Retinal pigment epithelial cell (primary cell): ENCODE measurements around the gene DAPK2.

Experiments used
- DNase-seq: peaks from one replicate; pipeline ENCODE4 v3.0.0-alpha.2; 2010; ENCODE audit warnings: low read depth
- H3K4me3 ChIP-seq: 2 replicates; pipeline ENCODE4 v1.5.1; 2011; ENCODE audit warnings: mild to moderate bottlenecking, low read length, control low read depth, moderate library complexity
- TF ChIP-seq, protein P1 (sequence below): conservative IDR thresholded peaks from 2 replicates; pipeline ENCODE4 v1.5.1; 2011; ENCODE audit warnings: low read depth, low read length, control low read depth, inconsistent platforms

The DAPK2 gene

DNA sequence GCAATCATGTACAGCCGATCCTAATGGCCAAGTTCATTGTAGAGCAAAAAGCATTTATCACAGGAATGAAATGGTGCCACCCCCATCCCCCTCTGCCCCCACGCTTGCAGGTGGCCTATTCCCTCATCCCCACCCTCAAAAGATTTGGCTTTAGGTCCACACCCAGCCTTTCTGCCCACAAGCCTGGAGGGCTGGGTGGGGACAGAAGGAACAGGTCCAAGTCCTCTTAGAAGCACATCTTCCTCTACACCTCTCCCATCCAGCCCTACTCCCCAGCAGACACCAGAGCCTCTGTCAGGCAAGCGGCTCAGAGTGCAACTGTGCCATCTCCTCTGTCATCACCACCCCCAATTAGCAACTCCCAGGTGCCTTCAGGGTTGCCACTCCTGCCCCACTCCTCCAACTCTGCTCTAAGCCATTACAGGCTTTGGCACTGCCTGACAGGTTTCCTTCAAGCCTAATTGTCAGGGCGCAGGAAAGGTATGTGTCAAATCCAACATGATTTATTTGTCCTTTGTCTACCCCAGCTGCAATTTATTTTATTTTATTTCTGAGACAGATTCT, 49.4 kb downstream of the DAPK2 start:
- no peak for DNase-seq
- TF ChIP-seq, protein P1, sequence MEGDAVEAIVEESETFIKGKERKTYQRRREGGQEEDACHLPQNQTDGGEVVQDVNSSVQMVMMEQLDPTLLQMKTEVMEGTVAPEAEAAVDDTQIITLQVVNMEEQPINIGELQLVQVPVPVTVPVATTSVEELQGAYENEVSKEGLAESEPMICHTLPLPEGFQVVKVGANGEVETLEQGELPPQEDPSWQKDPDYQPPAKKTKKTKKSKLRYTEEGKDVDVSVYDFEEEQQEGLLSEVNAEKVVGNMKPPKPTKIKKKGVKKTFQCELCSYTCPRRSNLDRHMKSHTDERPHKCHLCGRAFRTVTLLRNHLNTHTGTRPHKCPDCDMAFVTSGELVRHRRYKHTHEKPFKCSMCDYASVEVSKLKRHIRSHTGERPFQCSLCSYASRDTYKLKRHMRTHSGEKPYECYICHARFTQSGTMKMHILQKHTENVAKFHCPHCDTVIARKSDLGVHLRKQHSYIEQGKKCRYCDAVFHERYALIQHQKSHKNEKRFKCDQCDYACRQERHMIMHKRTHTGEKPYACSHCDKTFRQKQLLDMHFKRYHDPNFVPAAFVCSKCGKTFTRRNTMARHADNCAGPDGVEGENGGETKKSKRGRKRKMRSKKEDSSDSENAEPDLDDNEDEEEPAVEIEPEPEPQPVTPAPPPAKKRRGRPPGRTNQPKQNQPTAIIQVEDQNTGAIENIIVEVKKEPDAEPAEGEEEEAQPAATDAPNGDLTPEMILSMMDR, result no peak
- no peak overlapping the region for H3K4me3 ChIP-seq

DNA sequence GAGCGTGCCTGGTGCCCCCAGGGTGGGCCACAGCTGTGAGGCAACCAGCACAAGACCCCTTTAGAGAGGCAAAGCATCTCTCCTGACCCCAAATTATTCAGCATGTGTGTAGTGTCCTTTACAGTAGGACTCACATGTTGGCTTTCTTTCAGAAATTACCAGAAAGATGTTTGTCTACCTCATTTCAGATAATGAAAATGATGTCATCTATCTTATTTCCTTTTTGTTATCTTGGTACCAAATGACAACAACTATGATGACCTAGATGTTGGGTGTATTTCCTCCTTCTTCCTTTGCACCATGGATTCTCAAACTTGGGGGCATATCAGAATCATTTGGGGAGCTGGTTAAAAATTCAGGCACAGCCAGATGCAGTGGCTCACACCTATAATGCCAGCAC, 50.5 kb downstream of the DAPK2 start:
- TF ChIP-seq, protein P1, result no peak
- no peak for DNase-seq
- no peak overlapping the region for H3K4me3 ChIP-seq

DNA sequence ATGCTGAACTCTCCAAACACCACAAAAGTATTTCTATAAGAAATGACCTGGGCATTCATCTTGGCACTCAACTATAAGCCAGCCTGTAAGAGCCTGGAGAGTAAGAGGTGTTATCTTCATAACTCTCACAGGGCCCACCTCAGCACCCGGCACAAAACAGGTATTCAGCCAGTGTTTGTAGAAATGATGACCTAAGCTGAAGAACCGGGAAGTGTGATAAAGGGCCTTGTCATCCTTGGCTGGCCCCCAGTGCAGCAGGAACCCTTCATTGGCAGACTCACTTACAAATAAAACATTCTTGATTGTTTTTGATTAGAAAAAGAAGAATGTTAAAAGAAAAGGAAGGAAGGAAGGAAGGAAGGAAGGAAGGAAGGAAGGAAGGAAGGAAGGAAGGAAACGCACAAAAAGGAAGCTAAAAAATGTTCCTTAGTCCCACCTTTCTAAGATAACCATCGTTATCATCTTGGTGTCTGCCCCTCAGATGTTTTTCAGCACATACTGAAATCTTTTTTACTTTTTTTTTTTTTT, 52.1 kb downstream of the DAPK2 start:
- TF ChIP-seq, protein P1, result no peak
- no peak overlapping the region for H3K4me3 ChIP-seq
- no peak for DNase-seq

DNA sequence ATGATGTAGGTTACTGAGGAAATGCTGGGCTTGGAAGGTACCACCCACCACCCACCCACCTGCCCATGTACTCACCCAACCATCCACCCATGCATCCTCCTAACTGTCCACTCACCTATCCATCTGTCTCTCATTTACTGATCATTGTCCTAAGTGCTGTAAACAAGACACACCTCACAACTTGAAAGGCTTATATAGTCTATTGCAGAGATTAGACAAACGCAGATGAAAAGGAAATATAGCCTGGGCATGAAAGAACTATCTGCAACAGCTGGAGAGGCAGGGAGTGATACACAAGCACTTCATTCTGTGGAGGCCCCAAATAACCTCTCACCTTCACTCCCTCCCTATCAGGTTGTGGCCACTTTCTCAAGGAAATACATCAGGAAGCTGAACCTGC, 54.0 kb downstream of the DAPK2 start:
- TF ChIP-seq, protein P1, result no peak
- no peak for DNase-seq
- H3K4me3 ChIP-seq, result no peak overlapping the region

DNA sequence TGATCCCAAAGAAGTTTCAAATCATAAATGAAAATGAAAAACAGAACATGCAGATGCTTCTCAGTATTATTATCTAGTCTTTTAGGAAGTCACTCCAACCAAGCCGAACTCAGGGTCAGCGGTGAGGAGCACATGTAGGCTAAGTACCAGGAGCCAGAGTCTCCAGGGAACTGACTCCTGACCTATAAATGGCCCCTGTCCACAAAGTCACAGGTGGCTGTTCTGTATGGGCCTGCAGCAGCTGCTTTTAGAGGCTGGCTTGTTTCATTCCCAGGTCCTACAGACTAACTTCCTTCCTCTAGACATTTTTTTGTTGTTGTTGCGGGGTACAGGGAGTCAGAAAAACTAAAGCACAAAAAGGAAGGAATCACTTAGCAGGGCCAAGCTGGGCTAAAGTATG, 54.6 kb downstream of the DAPK2 start:
- no peak overlapping the region for H3K4me3 ChIP-seq
- TF ChIP-seq, protein P1, result no peak
- no peak for DNase-seq

DNA sequence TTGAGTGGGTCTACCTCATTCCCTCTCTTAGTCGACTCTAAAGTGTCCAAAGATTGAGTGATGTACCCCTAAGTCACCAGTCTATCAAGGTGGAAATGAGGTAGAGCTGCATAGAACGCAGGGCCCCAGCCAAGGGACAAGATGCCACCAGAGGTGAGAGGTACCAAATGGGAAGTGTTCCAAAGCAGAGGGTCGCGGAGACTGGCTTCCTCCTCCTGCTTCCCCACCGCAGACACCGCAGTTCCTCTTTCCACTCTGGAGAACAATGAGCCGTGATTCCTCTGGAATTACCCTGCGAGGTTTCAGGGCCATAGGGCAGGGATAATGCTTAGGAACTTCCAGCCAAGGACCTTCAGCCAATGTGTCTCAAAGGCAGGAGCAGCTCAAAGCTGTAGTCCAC, 55.8 kb downstream of the DAPK2 start:
- TF ChIP-seq, protein P1, result no peak

DNA sequence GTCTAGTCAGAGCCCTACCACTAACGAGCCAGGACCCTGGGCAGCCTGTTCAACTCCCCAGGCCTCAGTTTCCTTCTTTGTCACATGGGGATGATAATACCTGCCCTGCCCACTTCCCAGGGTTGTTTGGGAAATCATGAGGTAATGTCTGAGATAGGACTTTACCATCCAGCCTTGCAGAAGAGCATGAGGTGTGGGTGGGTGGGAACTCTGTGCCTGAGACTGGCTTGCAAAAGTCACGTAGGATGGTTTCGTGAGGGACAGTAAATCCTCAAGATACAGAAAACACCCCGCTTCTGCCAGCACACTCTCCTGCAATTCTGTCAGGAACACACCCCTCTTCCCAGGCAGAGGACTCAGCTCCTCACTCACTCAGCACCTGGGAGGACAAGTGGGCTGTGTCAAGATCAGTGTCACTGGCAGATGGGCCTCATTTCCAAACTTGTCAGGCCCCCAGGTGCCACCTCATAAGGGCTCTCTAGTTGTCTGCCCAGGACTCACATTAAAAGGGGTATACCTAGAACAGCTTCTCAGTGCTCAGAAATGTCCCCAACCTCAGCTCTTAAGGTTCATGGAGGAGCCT, 58.4 kb downstream of the DAPK2 start:
- no peak for DNase-seq
- TF ChIP-seq, protein P1, result no peak
- no peak overlapping the region for H3K4me3 ChIP-seq

More for the DNA sequence above, 55.8 kb downstream of the DAPK2 start:
- H3K4me3 ChIP-seq, result no peak overlapping the region
- no peak for DNase-seq
